IPS-NIHi7 (cell line): ENCODE data around the gene ZFP57.

Experiments used
- DNase-seq: peaks from one replicate; pipeline ENCODE4 v3.0.0; 2012; ENCODE audit warnings: mixed read lengths; ENCODE audit errors: extremely low spot score

ZFP57 gene

DNA sequence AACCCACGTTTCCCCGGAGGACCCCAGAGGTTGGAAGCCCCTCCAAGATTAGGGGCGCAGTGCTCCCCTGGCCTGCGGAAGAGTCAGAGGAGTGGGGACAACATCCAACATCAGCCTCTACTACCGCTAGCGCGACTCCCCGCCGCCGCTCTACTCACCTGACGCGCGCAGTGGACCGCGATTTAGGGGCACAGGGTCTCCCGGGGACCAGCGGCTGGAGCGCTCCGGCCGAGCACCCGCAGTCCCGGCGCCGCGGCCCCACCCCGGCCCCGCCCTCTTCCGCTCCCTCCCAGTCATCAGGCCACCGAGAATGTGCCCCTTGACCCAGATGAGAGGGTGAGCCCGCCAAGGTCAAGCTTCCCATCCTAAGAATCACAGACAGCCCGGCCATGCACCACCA, at the start of gene ZFP57:
Gene ZFP57, minus strand, starts transcription at position 249 of the 400 bp plus-strand sequence. CDS start 4,149 bp downstream, outside the sequence.
- no peak for DNase-seq

DNA sequence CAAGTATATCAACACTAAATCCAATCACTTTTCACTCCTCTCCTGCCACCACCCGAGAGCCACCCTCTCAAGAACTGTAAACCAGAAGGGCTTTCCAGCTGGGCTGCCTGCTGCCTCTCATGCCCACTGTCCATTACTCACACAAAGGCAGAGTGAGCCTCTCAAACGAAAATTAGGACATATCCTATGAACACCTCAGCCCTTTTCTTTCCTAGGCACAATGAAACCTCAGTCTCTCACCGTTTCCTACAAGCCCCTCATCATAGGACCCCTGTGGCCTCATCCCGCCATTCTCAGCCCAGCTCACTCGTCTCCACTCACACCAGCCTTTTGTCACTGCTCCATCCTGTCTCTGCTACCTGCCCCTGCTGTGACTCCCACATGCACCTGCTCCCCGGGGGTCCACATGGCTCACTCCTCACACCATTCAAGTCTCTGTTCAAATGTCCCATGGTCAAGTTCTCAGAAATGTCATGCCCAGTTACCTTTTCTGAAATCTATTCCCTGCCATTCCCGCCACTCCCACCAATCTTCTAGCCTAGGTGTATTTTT, 49.7 kb upstream of the ZFP57 start:
- no peak for DNase-seq

DNA sequence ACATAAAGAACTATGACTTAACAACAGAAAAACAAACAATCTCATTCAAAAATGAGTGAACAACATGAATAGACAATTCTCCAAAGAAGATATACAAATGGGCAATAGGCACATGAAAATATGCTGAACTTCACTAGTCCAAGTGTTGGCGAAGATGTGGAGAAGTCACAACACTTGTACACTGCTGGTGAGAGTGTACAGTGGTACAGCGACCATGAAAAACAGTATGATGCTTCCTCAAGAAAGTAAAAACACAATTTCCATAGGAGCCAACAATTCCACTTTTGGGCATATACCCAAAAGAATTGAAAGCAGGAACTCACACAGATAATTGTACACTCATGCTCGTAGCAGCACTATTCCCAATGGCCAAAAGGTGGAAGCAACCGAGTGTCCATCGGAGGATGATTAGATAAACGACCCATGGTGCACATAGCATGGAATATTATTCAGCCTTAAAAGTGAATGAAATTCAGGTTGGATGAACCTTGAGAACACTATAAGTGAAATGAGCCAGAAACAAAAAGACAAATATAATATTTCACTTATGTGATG, 48.9 kb upstream of the ZFP57 start:
- DNase-seq: no peak

DNA sequence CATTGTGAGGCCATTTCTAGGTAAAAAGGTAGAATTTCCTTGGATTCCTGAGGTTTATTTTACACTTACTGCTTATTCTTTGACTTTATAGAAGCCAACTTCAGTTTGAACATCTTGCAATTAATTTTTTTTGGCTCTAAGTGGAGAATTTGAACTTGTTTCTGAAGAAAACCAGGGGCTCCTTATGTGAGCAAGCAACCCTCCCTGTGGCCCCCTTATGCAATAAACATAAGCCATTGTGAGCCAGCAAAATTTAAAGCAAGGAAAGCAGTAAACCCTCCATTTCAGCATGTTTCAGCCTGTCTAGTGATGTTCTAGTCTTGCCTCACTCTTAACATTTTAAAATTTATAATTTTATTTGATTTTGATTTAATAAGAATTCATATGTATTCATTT, 47.9 kb upstream of the ZFP57 start:
- DNase-seq: no peak

DNA sequence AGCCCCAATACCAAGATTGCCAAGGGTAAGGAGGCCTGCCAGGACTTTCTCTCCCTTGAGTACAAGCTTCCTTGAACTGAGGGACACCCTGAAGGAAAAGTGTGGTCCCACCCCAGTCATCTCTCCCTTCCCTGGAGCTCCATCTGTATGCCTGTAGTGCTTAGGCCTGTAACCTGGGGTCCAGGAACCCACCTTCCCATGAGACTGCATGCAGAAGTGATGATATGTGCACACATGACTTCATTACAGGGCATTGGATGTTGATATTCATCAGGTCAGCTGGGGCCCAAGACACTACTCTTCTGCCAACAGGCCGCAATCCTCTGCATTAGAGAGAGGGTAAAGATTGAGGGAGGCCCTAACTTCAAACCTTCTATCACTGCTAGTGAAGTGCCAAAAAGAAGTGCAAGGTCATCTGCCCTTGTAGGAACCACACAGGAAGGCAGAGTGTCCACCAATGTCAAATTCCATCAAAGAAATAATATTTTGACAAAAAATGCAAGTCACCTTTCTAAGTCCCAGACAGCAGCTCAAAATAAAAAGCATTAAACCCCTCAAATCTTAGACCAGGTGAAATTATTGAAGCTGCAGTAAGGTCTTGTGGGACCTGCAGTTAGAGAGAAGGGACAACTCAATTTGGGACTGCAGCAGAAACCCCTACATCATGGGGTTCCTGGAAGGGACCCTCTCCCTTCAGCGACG, 47.4 kb upstream of the ZFP57 start:
- no peak for DNase-seq

DNA sequence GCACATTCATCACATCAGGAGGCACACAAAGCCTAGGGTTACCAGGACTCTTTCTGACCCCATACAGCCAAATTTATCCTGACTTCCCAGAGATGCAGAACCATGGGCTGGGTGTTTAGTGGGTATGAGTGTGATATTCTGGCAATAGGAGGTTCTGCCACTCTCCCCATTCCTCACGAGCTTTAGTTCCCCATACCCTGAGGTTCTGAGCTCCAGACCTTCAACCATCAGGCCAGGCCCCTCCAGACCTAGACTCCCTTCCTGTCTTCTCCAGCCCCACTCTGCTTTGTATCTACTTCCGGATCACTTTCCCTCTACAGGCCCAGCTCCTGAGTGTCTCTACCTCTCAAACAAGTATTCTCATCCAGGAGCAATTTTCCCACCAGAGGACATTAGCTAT, 46.7 kb upstream of the ZFP57 start:
- DNase-seq: no peak

DNA sequence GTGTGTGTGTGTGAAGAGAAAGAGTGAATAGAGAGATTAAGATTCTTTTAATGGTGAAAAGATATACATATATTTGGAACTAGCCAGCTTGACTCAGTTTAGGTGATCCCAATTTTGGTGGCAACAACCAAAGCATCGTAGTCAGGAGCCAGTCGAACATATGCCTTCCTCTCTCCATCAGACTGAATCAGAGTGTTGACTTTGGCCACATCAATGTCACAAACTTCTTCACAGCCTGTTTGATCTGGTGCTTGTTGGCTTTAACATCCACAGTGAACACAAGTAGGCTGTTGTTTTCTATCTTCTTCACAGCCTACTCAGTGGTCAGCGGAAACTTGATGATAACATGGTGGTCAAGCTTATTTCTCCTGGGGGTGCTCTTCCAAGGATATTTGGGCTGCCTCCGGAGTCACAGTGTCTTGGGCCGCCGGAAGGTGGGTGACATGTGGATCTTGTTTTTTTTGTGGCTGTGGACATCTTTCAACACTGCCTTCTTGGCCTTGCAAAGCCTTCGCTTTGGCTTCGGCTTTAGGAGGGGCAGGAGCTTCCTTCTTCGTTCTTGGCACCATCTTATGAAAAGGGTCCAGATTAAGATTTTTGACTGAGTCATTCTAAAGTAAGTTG, 45.7 kb upstream of the ZFP57 start:
- DNase-seq: no peak

DNA sequence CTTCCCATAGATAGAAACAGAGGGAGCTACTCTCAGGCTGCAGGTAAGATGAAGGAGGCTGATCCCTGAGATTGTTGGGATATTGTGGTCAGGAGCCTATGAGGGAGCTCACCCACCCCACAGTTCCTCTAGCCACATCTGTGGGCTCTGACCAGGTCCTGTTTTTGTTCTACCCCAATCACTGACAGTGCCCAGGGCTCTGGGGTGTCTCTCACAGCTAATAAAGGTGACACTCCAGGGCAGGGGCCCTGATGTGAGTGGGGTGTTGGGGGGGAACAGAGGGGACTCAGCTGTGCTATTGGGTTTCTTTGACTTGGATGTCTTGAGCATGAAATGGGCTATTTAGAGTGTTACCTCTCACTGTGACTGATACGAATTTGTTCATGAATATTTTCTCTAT, 45.0 kb upstream of the ZFP57 start:
- no peak for DNase-seq

DNA sequence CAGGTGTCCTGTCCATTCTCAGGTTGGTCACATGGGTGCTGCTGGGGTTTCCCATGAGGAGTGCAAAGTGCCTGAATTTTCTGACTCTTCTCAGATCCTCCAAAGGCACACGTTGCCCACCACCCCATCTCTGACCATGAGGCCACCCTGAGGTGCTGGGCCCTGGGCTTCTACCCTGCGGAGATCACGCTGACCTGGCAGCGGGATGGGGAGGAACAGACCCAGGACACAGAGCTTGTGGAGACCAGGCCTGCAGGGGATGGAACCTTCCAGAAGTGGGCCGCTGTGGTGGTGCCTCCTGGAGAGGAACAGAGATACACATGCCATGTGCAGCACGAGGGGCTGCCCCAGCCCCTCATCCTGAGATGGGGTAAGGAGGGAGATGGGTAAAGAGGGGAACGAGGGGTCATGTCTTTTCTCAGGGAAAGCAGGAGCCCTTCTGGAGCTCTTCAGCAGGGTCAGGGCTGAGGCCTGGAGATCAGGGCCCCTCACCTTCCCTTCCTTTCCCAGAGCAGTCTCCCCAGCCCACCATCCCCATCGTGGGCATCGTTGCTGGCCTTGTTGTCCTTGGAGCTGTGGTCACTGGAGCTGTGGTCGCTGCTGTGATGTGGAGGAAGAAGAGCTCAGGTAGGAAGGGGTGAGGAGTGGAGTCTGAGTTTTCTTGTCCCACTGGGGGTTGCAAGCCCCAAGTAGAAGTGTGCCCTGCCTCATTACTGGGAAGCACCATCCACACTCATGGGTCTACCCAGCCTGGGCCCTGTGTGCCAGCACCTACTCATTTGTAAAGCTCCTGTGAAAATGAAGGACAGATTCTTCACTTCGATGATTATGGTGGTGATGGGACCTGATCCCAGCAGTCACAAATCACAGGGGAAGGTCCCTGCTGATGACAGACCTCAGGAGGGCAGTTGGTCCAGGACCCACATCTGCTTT, 44.3 kb upstream of the ZFP57 start:
- DNase-seq: no peak

DNA sequence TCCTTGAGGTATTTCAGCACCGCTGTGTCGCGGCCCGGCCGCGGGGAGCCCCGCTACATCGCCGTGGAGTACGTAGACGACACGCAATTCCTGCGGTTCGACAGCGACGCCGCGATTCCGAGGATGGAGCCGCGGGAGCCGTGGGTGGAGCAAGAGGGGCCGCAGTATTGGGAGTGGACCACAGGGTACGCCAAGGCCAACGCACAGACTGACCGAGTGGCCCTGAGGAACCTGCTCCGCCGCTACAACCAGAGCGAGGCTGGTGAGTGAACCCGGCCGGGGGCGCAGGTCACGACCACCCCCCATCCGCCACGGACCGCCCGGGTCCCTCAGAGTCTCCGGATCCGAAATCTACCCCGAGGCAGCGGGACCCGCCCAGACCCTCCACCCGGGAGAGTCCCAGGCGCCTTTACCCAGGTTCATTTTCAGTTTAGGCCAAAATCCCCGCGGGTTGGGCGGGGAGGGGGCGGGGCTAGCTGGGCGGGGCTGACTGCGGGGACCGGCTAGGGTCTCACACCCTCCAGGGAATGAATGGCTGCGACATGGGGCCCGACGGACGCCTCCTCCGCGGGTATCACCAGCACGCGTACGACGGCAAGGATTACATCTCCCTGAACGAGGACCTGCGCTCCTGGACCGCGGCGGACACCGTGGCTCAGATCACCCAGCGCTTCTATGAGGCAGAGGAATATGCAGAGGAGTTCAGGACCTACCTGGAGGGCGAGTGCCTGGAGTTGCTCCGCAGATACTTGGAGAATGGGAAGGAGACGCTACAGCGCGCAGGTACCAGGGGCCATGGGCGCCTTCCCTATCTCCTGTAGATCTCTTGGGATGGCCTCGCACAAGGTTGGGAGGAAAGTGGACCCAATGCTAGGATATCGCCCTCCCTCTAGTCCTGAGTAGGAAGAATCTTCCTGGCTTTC, 43.0 kb upstream of the ZFP57 start:
- peak; percentile 81 for DNase-seq

DNA sequence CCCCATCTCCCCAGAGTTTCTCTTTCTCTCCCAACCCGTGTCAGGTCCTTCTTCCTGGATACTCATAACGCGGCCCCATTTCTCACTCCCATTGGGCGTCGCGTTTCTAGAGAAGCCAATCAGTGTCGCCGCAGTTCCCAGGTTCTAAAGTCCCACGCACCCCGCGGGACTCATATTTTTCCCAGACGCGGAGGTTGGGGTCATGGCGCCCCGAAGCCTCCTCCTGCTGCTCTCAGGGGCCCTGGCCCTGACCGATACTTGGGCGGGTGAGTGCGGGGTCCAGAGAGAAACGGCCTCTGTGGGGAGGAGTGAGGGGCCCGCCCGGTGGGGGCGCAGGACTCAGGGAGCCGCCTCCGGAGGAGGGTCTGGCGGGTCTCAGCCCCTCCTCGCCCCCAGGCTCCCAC, 42.3 kb upstream of the ZFP57 start, which contains the start of gene HLA-F:
Gene HLA-F, plus strand, starts transcription at position 173 of the 404 bp plus-strand sequence. Its CDS starts 30 bp downstream, at position 203.
- DNase-seq: peak; percentile 67

DNA sequence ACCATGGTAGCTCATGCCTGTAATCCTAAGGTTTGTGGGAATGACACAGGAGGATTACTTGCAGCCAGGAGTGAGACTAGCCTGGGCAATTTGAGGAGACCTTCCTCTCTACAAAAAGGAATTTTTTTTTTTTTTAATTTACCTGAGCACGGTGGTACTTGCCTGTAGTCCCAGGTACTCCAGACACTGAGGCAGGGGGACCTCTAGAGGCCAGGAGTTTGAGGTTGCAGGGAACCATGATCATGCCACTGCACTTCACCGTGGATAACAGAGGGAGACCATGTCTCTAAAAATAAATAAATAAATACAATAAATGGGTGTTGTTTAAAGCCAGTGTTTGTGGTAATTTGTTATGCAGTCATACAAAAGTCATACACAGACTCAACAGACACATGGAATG, 39.9 kb upstream of the ZFP57 start:
- DNase-seq: no peak

DNA sequence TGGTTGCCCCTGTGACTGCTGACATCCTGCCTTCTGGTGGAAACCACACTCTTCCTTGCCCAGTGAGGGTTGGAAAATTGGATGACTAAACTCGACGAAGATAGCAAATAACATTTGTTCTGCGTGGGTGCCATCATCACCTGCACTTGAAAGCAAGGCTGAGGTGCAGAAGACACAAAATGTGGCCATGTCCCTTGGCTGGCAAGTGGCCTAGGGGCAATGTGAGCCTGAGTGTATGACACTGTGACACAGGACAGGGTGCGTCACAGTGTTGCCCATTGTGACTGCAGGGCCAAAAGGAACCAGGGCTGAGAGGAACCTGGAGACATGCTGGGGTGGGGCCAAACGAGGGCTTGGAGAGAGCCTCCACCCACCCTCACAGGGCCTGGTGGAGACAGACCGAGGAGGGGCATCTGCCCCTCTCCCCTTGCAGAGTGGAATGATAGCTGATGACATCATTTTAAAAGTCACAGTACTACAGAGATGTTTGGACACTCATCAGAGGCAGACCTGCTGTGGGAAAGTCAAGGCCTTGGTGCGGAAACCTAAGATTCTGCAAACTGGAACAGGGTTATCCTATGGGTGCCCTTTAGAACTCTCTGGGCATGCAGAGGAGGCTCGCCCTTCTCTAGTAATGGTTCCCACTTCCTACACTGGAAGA, 29.5 kb upstream of the ZFP57 start:
- no peak for DNase-seq

DNA sequence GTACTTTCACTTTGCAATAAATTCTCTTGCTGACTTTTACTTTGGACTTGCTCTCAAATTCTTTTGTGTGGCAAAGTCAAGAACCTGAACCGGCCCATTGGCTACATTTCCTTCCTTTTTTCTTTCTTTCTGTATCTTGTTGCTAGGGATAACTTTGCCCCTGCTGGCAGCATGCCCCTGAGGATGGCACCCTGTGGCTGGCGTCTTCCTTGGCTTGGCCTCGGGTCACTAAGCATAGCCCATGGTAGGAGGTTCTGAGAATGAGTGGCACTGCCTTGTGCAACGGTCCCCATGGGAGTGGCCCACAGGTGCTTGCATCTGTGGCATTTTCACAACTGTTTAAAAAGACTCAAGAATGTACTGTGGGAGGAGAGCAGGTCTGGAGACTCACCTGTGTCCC, 28.2 kb upstream of the ZFP57 start:
- DNase-seq: no peak

DNA sequence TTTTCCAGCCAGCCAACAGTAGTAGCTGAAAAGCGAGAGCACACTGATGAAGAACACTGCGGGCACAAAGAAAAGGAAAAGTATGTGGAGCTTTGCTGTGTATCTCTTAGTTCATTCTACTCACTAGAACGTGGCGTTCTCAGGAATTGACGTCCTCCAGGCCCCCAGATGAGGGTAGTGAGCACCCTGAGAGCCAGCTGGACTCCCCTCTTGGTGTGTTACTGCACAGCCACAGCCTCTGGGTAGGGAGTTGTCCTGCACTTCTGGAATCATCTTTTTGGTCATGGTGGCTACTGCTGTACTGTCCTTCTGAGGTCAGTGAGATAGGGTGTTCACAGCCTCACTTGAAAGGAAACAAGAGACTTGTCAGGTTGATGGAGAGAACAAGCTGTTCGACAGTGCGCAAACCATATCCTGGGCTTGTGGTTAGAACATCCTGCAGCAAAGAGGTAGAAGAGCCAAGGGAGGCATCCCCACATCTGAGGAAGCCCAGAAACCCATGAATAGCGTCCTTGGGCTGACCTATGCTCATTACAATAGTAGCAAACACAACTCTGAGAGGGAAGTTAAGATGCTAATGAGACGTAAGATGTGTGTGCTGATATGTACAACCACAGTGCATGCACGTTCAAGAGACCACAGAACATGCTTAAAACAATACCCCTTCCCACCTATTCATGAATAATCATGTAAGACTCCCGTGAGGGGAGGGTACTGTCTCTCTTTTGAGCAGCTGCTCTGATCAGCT, 27.7 kb upstream of the ZFP57 start:
- no peak for DNase-seq

DNA sequence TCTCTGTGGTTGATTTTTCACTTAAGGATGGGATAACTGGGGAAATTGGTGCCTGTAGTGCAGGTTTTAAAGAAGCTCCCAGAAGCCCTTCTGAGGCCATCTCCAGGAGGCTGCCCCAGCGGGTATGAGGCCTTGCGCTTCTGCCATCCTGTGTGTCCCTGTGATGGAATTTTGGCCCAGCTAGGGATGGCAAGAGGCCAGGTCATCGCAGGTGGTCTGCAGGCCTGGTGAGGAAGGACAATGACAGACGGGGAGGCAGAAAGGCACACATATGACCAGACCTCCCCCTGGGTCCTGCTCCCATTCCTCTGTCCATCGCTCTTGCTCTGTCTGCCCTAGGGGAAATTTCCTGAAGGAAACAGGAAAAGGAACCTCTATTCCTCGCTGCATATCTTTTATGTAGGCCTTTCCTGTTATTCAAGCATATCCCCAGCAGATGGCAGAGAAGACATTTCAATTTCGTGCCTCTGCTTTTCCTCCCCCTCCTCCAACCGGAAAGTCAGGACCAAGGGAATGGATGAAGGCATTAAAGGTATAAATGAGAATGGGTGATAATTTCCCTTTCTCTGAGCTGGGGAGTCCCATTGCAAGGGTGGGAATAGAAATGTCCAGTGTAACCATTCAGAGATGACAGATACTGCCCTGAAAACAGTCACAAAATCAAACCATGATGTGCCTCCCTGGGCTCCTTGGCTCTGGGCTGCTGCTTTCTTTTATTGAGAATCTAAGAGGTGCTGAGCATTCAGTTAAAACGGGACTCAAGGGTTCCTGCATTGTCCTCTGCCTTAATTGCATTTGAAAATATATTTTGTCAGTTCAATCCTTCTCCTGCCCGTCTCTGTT, 24.7 kb upstream of the ZFP57 start:
- DNase-seq: peak; percentile 60

DNA sequence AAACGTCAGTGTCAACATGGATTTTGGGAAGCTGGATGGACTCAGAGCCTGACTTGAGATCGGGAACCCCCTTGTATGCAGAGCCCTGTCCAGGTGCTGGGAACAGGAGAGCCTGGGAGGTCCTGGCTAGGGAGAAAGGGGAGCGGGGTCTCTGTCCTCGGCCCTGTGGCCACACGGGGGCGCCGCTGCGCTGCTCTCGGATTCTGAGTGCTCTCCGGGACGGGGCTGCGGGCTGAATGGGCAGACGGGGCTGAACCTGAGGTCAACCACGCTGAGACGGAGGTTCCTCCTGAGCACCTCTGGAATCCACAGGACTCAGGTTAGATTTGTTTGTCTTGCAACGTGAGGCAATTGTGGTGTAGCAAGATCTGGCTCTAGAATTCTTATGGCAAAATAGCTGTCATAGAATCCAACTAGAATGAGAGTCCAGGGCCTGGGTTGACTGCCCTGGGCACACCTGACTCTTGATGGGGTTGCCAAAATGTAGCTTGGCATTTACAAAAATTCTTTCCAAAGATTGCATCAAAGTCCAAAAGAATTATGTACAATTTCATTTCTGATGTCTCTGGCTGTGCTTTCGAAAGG, 21.7 kb upstream of the ZFP57 start:
- peak; percentile 91 for DNase-seq
